HG03280 (cell line): ENCODE results near the gene ATP2A3.
"Not testable (repeated sequence)": the region's sequence is repeated elsewhere in the genome, so short reads cannot be mapped to it uniquely, and the experiment has no call there.

Experiments used
- ATAC-seq: cut with Tn5 transposase; IDR thresholded peaks from one replicate; pipeline ENCODE4 v1.9.1; 2021; ENCODE audit warnings: mild to moderate bottlenecking, moderate library complexity; ENCODE audit not compliant: unreplicated experiment

The ATP2A3 gene

DNA sequence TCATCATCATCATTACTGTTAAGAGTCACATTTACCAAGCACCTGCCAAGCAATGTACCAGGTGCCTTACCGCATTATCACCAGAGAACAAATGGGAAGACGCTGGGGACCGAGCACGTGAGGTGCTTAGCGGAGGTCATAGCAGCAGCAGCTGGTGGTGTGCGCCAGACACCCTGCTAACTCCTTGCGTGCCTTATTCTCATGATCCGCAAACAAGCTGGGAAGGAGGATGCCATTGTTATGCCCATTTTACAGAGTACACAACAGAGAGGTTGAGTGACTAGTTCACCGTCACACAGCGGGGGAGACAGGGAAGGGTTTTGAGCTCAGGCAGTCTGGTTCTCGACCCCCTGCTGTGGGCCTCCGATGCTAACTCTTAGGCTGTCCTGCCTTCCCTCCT, 7.3 kb downstream of the ATP2A3 start:
- no peak for ATAC-seq

DNA sequence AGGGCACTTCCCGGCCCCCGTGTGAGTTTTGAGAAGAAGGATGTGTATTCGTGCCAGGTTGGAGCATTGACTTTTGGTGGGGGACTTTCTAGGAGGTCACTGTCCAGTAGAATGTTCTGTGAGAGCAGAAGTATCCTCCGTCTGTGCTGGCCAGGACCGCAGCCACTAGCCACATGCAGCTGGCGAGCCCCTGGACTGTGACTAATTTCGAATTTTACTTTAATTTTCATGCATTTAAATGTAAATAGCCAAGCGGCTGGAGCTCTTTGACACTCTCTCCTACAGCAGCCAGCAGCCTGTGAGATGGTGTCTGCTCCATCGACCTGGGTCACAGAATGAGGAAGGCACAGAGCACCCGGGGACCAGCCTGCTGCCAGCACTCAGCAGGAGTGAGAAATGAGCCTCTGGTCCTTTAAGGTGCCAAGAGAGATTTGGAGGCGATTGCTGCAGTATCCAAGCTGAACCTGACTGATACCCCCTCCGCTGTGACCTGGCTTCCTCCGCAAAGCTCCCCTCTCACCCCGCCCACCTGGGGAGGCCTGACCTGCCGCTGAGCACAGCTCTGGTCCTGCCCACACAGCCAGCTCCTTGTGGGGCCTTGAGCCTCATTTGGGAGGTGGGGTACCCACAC, 7.8 kb downstream of the ATP2A3 start:
- no peak for ATAC-seq

DNA sequence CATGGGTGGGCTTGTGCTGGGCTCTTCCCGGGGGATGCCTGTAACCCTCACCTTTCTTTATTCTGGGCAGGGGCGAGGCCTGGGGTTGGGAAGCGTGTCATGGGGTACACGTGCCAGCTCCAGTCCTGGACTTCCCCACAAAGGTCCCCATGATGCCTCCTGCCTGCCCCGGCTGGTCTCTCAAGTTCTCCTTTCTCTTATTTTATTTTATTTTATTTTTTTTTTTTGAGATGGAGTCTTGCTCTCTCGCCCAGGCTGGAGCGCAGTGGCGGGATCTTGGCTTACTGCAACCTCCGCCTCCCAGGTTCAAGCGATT, 8.6 kb downstream of the ATP2A3 start:
- no peak for ATAC-seq

DNA sequence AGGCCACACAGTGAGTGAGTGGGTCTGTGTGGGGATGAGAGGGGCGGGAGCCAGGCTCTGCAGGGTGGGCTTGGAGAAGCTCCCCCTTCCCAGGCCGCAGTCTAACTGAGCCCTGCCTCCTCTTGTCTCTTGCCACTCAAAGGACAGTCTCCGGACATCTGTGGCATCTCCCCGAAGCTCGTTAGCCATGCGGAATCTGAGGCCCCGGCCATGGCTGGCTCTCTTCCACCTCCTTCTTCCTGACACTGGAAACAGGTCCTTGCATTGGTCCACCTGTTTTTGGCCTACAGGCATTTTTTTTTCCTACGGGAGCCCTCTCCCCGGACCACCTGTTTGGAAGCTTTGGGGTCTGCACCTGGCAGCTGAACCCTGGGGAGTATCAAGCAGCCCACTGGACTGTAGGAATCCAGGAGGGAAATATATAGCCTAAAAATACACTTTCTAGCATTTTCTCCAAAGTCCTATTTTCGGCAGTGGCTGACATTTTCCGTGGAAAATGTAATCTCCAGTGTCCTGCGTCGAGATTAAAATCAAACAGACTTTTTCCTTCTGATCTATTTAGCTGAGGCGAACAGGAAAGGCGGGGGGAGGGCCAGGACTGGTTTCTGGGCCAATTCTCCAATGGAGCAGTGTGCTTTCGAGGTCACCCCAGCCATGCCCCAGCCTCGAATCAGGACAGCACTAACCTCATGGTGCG, 9.1 kb downstream of the ATP2A3 start:
- no peak for ATAC-seq

DNA sequence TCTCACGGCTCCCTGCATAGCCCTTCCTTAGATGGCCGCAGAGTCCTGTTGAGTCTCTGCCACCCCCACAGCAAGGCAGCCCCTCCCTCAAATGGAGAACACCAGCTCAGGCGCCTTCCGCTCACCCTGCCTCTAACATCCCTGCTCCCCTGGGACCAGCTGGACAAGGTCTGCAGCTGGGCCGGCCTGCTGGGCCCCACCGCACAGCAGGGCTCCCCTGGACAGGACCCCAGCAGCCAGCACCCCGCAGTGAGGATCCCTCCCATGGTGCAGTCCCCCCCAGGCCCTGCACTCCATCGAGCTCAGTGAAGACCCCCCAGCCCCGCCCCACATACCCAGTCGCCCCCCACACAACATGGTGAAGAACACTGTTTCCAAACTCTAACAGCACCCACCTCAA, 10.2 kb downstream of the ATP2A3 start:
- ATAC-seq, result no peak

DNA sequence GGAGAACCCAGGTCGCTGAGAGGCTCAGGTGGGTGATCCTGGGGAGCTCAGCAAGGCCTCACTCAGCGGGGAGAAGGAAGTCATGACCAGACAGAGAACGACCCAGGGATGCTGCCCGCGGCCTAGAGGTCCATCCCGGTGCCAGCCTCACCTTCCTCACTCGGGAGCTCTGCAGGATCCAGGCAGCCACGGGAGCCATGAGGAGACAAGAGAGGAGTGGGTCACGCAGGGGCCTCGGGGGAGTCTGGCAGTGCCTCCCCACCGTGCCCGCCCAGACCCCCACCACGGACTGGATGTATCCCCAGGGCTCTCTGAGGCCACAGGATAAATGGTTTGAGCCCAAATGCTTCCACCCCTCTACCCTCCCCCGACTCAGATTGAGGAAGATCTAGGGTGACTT, 10.7 kb downstream of the ATP2A3 start:
- no peak for ATAC-seq

DNA sequence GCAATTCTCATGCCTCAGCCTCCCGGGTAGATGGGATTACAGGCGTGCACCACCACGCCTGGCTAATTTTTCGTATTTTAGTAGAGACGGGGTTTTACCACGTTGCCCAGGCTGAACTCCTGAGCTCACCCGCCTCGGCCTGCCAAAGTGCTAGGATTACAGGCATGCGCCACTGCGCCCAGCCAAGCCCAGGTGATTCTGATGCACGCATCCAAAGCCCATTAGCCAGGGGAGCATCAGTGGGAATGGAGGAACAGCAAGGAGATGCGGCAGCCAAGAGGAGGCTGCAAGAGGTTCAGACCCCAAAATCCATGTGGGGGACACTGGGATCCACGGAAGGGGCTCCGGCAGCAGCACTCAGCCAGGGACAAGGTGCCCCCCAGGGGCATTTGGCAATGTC, 12.1 kb downstream of the ATP2A3 start:
- ATAC-seq, result no peak

DNA sequence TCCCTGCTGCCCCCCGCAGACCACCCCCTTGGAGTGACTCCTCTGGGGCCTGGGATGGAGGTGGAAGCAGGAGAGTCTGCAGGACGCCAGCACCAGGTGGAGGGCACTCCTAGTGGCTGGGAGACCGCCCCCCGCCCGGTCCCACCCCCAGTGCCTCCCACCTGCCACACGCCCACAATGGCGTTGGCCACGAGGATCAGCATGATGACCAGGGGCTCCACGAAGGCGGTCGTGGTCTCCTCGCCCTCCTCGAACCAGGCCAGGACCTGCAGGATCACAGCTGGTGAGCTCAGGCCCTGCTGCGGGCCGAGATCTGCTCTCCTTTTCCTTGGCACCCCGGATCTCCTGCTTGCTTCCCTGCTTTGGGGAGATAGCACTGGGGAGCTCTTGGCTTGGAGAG, 12.8 kb downstream of the ATP2A3 start:
- ATAC-seq, result no peak

DNA sequence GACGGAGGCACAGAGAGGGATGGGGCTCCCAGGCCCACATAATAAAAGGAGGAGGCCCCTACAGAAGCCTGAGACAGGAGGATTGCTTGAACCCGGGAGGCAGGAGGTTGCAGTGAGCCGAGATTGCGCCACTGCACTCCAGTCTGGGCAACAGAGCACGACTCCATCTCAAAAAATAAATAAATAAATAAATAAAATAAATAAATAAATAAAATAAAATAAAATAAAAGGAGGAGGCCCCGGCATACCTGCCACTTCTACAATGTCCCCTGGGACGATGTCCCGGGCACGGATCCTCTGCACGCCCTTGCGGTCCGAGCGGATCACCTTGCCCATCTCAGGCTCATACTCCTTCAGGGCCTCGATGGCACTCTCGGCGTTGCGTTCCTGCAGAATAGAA, 13.2 kb downstream of the ATP2A3 start:
- ATAC-seq, result no peak

DNA sequence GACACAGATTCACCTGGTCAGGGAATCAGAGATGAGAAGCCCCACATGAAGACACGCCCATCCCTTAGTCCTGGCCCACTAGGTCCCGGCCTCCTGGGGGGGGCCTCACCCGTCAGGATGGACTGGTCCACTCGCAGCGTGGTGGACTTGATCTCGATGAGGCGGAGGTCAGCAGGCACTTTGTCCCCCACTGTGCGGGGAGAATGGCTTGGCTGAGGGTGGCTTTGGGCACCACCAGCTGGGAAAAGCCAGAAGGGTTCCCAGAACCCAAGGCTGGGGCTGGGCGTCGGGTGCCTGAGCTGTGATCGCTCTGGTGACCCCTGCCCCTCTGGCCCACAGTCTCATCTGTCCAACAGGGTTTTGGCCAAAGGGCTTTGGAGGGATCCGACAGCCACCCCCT, 13.7 kb downstream of the ATP2A3 start:
- ATAC-seq, result no peak

DNA sequence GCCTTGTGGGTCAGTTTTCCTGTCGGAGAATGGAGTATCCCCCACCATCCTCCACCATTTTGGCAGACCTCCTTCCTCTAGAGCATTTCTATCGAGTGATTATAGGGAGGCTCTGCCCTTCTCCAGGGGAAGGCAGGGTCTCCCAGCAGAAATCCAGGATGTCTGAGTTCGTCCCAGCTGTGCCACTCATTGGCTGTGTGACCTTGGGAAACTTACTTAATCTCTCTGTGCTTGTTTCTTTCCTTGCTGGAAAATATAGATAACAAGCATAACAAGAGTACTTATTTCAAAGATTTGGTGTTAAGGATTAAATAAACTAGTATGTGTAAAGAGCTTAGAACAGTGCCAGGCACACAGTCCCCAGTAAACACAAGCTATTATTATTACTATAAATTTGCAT, 14.8 kb downstream of the ATP2A3 start:
- ATAC-seq, result no peak

DNA sequence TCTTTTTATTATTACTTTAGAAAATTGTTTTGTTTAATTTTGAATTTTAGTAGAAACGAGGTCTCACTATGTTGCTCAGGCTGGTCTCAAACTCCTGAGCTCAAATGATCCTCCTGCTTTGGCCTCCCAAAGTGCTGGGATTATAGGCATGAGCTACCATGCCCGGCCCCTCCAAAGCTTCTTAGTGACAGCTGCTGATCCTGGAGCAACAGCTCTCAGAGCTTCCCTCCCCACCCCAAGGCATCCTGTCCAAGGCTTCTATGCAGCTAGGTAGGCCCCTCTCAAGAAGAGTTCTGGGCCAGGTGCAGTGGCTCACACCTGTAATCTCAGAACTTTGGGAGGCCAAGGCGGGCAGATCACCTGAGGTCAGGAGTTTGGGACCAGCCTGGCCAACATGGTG, 15.7 kb downstream of the ATP2A3 start:
- not testable (repeated sequence) for ATAC-seq

DNA sequence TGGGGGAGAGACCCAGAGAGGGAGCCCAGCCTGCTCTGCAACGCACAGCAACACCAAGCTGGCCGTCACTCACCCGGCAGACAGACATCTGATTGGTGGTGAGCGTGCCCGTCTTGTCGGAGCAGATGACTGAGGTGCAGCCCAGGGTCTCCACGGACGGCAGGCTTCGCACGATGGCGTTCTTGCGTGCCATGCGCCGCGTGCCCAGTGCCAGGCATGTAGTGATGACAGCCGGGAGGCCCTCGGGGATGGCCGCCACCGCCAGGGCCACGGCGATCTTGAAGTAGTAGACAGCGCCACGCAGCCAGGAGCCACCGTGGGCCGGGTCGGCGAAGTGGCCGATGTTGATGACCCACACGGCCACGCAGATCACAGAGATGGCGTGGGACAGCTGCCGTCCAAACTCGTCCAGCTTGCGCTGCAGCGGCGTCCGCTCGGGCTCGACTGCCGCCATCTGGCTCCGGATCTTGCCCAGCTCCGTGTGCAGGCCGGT, 16.9 kb downstream of the ATP2A3 start:
- ATAC-seq, result no peak

DNA sequence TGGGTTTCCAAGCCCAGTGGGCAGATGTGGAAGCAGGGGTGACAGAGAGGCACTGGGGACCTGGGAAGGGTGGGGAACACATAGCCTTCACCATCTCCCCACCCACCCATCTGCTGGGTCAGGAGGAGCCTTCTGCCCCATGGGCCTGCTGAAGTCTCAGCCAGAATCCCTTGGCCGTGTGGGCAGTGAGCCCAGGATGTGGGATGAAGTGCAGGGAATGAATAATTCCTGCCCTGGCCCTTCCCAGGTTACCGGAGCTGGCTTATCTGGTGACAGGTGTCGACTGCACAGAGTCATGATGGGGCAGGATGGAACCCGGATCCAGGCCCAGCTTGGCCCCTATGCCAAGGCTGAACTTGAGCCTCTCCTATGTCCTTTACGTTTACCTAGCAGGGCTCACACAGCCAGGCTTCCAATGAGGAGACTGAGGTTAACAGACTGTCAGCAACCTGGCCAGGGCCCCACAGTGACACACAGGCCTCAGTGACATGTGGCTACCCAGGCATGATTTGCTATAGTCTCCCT, 17.5 kb downstream of the ATP2A3 start:
- ATAC-seq, result no peak

DNA sequence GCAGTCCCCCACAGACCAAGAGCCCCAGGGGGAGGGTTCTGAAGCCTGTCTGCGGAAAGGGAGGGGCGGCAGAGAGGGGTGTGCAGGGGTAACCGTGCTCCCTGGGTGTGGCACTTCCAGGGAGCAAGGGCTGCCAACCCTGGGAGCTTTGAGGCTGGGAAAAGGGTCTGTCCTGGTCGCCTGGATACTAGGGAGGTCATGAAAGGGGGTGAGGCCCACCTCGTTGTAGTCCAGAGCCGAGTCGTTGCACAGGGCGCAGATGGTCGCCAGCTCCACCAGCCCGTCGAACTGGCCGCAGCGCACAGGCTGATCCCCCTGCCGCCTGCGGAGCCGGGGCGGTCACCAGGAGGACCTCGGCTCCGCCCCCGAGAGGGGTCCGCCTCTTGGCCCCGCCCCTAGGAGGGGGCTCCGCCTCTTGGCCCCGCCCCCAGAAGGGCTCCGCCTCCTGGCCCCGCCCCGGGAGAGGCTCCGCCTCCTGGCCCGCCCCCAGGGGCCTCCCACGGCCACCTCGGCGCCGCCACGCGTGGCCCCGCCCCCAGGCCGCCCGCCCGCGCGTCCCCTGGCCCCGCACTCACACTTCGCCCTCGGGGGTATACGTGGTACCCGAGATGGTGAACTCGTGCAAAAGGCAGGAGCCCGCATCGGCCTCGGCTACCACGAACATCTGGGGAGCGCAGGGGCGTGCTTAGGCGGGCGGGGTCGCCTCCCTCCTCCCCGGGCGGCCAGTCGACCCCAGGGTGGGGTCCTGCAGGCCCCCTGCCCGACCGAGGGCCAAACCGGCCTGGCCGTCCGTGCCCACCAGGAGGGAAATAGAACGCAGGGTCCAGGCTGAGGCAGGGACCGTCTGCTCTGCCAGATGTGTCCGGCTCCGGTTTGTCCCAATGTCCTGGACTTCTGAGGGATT, 19.5 kb downstream of the ATP2A3 start:
- ATAC-seq, result no peak

DNA sequence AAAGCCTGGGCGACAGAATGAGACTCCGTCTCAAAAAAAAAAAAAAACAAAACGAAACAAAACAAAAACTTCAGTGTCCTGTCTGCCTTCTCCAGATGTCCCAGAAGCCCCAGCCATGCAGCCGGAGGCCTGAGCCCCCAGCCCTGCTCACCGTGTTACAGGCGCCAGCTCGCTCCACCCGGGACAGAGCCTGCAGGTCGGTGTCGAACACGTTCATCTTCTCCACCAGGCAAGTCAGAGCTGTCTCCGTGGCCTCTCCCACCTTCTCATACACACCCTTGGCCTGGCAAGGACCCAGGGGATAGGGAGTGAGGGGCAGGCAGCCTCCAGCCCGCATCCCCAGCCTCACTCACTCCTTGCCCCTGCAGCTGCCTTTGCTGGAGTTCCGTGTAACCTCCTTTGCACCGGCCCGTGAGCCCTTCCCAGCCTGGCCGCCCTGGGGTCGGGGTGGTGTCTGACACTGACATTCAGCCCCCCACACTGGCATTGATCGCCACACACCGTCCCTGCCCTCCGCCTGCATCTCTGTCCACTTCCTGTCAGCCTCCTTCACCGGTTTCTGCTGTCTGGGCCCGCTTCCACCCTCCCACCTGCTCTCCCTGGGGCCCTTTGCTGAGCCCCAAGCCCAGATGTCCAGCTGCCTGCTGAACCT, 20.9 kb downstream of the ATP2A3 start:
- no peak for ATAC-seq

DNA sequence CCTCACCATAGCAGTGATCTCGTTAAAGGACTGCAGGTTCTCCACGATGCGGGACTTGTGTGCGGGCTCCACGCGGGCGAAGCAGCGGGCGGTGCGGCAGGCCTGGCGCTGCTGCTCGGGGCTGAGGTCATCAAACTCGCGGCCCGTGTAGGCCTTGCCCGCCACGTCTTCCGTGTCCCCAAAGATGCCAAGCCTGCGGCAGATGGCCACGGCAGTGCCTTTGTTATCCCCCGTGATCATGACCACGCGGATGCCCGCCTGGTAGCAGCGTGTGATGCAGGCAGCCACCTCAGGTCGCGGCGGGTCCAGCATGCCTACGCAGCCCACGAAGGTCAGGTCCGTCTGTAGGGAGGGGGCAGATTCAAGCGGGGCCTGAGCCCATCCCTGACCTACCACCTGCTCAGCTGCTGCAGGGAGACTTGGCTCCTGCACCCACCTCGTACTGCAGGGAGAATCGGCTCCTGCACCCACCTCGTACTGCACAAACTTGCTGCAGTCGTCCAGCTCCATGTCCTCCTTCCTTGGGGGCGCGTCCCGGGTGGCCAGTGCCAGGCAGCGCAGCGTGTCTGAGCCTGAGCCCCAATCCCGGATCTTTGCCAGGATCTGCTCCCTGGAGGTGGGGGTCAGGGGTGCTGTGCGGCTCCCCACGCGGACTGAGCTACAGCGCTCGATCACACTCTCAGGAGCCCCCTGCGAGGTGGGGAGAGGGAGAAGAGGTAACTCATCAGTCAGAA, 23.1 kb downstream of the ATP2A3 start:
- ATAC-seq, result no peak

DNA sequence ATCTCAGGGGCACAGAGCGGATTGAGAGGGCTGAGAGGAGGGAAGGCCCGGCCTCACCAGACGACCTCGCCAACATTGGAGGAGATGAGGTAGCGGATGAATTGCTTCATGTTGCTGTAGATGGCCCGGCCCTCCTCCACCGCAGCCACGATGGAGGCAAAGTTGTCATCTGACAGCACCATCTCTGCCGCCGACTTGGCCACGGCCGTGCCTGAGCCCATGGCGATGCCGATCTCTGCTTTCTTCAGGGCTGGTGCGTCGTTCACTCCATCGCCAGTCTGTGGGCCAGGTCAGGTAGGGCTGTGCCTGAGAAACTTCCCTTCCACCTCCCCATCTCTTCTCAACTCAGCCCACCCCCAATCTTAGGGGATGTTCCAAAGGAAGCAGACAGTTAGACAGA, 26.9 kb downstream of the ATP2A3 start:
- no peak for ATAC-seq

DNA sequence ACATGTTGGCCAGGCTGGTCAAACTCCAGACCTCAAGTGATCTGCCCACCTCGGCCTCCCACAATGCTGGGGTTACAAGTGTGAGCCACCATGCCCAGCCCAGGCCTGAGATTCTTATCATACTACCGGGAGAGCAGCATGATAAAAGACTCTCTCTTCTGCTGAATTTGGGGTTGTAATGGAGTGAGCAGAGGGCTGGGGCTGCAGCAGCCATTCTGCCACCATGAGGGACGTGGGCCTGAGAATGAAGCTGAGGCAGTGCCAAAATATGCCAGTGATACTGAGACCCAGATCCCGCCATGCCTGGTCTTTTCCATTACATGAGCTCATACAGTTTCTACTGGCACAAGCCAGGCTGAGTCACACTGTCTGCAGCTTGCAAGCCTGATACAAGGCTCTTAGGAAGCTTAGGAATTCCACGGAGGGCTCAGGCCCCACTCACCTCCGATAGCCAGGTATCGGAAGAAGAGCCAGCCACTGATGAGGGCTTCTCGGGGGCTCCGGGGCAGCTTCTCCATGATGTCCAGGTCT, 28.3 kb downstream of the ATP2A3 start:
- ATAC-seq, result no peak

DNA sequence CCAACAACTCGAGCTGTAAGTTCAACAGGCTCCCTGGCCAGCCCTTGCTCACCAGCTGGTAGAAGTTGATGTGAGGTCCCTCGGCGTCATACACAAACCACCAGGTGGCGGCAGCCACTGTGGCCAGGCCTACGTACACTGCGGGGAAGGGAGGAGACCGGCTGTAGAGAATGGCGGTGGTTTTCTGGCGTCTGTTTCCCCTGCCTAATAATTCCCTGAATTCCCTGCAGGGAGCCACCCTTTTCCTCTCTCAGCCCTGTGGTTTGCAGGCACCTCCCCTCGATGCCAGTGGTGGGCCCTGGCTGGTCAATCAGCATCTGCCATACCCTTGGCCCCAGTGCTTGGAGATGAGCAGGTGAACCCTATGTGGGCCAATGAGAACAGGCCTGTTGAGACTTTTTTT, 29.1 kb downstream of the ATP2A3 start:
- no peak for ATAC-seq
